HG03342 (cell line): ENCODE measurements around the gene KISS1R.

ENCODE experiments used
- ATAC-seq: cut with Tn5 transposase; IDR thresholded peaks from one replicate; pipeline ENCODE4 v1.9.1; 2021; ENCODE audit warnings: mild to moderate bottlenecking, moderate library complexity; ENCODE audit not compliant: unreplicated experiment

The KISS1R gene

GRCh38 chr19:934865-935479 is 17.8 kb downstream of the KISS1R start:
- ATAC-seq = no peak

GRCh38 chr19:936175-936546 is 19.0 kb downstream of the KISS1R start:
- ATAC-seq = no peak

GRCh38 chr19:937259-937694 is 20.1 kb downstream of the KISS1R start:
- no peak for ATAC-seq

GRCh38 chr19:938233-938923 is 21.2 kb downstream of the KISS1R start:
- ATAC-seq = no peak

GRCh38 chr19:939439-939838 is 22.3 kb downstream of the KISS1R start:
- no peak for ATAC-seq

GRCh38 chr19:939922-940321 is 22.8 kb downstream of the KISS1R start:
- no peak for ATAC-seq

GRCh38 chr19:940591-941291 is 23.6 kb downstream of the KISS1R start:
- ATAC-seq = no peak

- ATAC-seq = no peak
These were observed 24.4 kb downstream of the KISS1R start for GRCh38 chr19:941292-942132.

- no peak for ATAC-seq
These were observed 25.1 kb downstream of the KISS1R start for GRCh38 chr19:942133-942645.

- no peak for ATAC-seq
These were observed 26.5 kb downstream of the KISS1R start for GRCh38 chr19:943551-944170.

- no peak for ATAC-seq
These were observed 27.0 kb downstream of the KISS1R start for GRCh38 chr19:944171-944567.

- ATAC-seq = no peak
These were observed 27.6 kb downstream of the KISS1R start for GRCh38 chr19:944663-945241.

GRCh38 chr19:945401-946252 is 28.5 kb downstream of the KISS1R start:
- ATAC-seq = no peak

- ATAC-seq = peak; percentile 14
These were observed 30.1 kb downstream of the KISS1R start for GRCh38 chr19:947090-947706.

GRCh38 chr19:947707-948539 is 30.8 kb downstream of the KISS1R start:
- peak; percentile 54 for ATAC-seq

- ATAC-seq = no peak
These were observed 31.8 kb downstream of the KISS1R start for GRCh38 chr19:948842-949496.

- ATAC-seq = no peak
These were observed 33.4 kb downstream of the KISS1R start for GRCh38 chr19:950352-951066.
